Mucosa of rectum (tissue), 2 donors: ENCODE data around the gene C2orf72.

ENCODE experiments used
- H3K27ac ChIP-seq, 2 donors: one replicate each; pipeline ENCODE4 v1.7.0; 2013; ENCODE audit warnings: inconsistent platforms in 2 of 2, low read depth in 2 of 2, low read length in 2 of 2
- H3K27me3 ChIP-seq, 2 donors: one replicate each; pipeline ENCODE4 v1.7.0; 2013; ENCODE audit warnings: low read length in 2 of 2; ENCODE audit not compliant: control insufficient read depth in 2 of 2, insufficient read depth in 2 of 2
- H3K36me3 ChIP-seq, 2 donors: one replicate each; pipeline ENCODE4 v1.7.0; 2013; ENCODE audit warnings: low read length in 2 of 2; ENCODE audit not compliant: control insufficient read depth in 2 of 2, insufficient read depth in 2 of 2
- H3K4me1 ChIP-seq, 2 donors: one replicate each; pipeline ENCODE4 v1.7.0; 2013; ENCODE audit warnings: low read length in 2 of 2, mild to moderate bottlenecking in 1 of 2; ENCODE audit not compliant: control insufficient read depth in 2 of 2, insufficient read depth in 2 of 2
- H3K4me3 ChIP-seq, 2 donors: one replicate each; pipeline ENCODE4 v1.7.0; 2013; ENCODE audit warnings: low read length in 2 of 2
- H3K9ac ChIP-seq, 2 donors: one replicate each; pipeline ENCODE4 v1.7.0; 2013; ENCODE audit warnings: low read length in 2 of 2, low read depth in 1 of 2, mild to moderate bottlenecking in 1 of 2
- H3K9me3 ChIP-seq, 2 donors: one replicate each; pipeline ENCODE4 v1.7.0; 2013; ENCODE audit warnings: low read length in 2 of 2; ENCODE audit not compliant: control insufficient read depth in 2 of 2
- donor health status: healthy.
- donor health status: Normal muscosa, but diverticular disease.

Gene C2orf72

GRCh38 chr2:231037202-231037730, at the start of gene C2orf72:
Gene C2orf72 (plus strand): TSS chr2:231037523. CDS start chr2:231037566, 43 bp downstream.
- peaks cover 5 to 9% of the 10 kb centered on the region in 2 donors for H3K36me3 ChIP-seq
- peaks cover 12 to 18% of the 10 kb centered on the region in 2 donors for H3K4me1 ChIP-seq
- peak within 1 kb of the TSS; percentile 76 to 77 for H3K4me3 ChIP-seq
- peak within 1 kb of the TSS in 1 of 2 donors; percentile 32 for H3K27ac ChIP-seq
- H3K9me3 ChIP-seq, result no peaks in the 10 kb centered on the region
- peak within 1 kb of the TSS in 1 of 2 donors; percentile 66 for H3K9ac ChIP-seq
- peaks cover 2 to 6% of the 10 kb centered on the region in 2 donors for H3K27me3 ChIP-seq

GRCh38 chr2:230989731-230990130, 47.6 kb upstream of the C2orf72 start:
- Histone ChIP-seq H3K9ac (no peak overlapping the region), H3K27me3 (no peaks in the 10 kb centered on the region), H3K27ac (no peak overlapping the region), H3K4me1 (peaks cover 5 to 6% of the 10 kb centered on the region in 2 donors), H3K9me3 (no peaks in the 10 kb centered on the region), H3K36me3 (no peaks in the 10 kb centered on the region), H3K4me3 (no peak overlapping the region)

GRCh38 chr2:230990131-230990898, 47.0 kb upstream of the C2orf72 start:
- Histone ChIP-seq H3K27ac (no peak overlapping the region), H3K9me3 (no peaks in the 10 kb centered on the region), H3K36me3 (no peaks in the 10 kb centered on the region), H3K4me3 (no peak overlapping the region), H3K4me1 (peaks cover 5 to 6% of the 10 kb centered on the region in 2 donors), H3K9ac (no peak overlapping the region), H3K27me3 (no peaks in the 10 kb centered on the region)

- Histone ChIP-seq H3K9me3 (no peaks in the 10 kb centered on the region), H3K4me1 (peaks cover 5 to 6% of the 10 kb centered on the region in 2 donors), H3K9ac (no peak overlapping the region), H3K27me3 (no peaks in the 10 kb centered on the region), H3K36me3 (no peaks in the 10 kb centered on the region), H3K27ac (no peak overlapping the region), H3K4me3 (no peak overlapping the region)
These were observed 46.5 kb upstream of the C2orf72 start for GRCh38 chr2:230990899-230991150.

- no peak overlapping the region for H3K9ac ChIP-seq
- H3K27me3 ChIP-seq, result no peaks in the 10 kb centered on the region
- no peak overlapping the region for H3K4me3 ChIP-seq
- H3K4me1 ChIP-seq, result peaks cover 5% of the 10 kb centered on the region in 2 donors
- no peaks in the 10 kb centered on the region for H3K36me3 ChIP-seq
- no peak overlapping the region for H3K27ac ChIP-seq
- no peaks in the 10 kb centered on the region for H3K9me3 ChIP-seq
These were observed 45.7 kb upstream of the C2orf72 start for GRCh38 chr2:230991598-230991997.

- Histone ChIP-seq H3K27ac (no peak within 1 kb of the TSS), H3K4me1 (no peaks in the 10 kb centered on the region), H3K9ac (no peak within 1 kb of the TSS), H3K9me3 (no peaks in the 10 kb centered on the region), H3K4me3 (no peak within 1 kb of the TSS), H3K27me3 (peaks cover 0 to 5% of the 10 kb centered on the region in 2 donors), H3K36me3 (no peaks in the 10 kb centered on the region)
These were observed 41.5 kb upstream of the C2orf72 start, which contains the start of gene SPATA3 for GRCh38 chr2:230995821-230996220. Gene SPATA3 (plus strand): TSS chr2:230996121. CDS start chr2:230996234, 113 bp downstream.

- no peaks in the 10 kb centered on the region for H3K4me1 ChIP-seq
- H3K9ac ChIP-seq, result no peak overlapping the region
- no peaks in the 10 kb centered on the region for H3K9me3 ChIP-seq
- peaks cover 0 to 5% of the 10 kb centered on the region in 2 donors for H3K27me3 ChIP-seq
- H3K4me3 ChIP-seq, result no peak overlapping the region
- H3K27ac ChIP-seq, result no peak overlapping the region
- no peaks in the 10 kb centered on the region for H3K36me3 ChIP-seq
These were observed 40.7 kb upstream of the C2orf72 start for GRCh38 chr2:230996661-230997060.

GRCh38 chr2:230998882-230999281, 38.4 kb upstream of the C2orf72 start:
- no peak overlapping the region for H3K4me3 ChIP-seq
- no peaks in the 10 kb centered on the region for H3K4me1 ChIP-seq
- H3K27ac ChIP-seq, result no peak overlapping the region
- H3K27me3 ChIP-seq, result peaks cover 5 to 9% of the 10 kb centered on the region in 2 donors
- H3K9me3 ChIP-seq, result no peaks in the 10 kb centered on the region
- H3K9ac ChIP-seq, result no peak overlapping the region
- H3K36me3 ChIP-seq, result no peaks in the 10 kb centered on the region

GRCh38 chr2:230999477-230999876, 37.8 kb upstream of the C2orf72 start:
- no peaks in the 10 kb centered on the region for H3K36me3 ChIP-seq
- H3K27ac ChIP-seq, result no peak overlapping the region
- no peaks in the 10 kb centered on the region for H3K4me1 ChIP-seq
- peaks cover 5 to 9% of the 10 kb centered on the region in 2 donors for H3K27me3 ChIP-seq
- no peak overlapping the region for H3K9ac ChIP-seq
- no peak overlapping the region for H3K4me3 ChIP-seq
- H3K9me3 ChIP-seq, result no peaks in the 10 kb centered on the region

- peak overlapping the region in 1 of 2 donors; percentile 41 for H3K9ac ChIP-seq
- H3K27ac ChIP-seq, result no peak overlapping the region
- H3K36me3 ChIP-seq, result no peaks in the 10 kb centered on the region
- H3K9me3 ChIP-seq, result no peaks in the 10 kb centered on the region
- peaks cover 5 to 9% of the 10 kb centered on the region in 2 donors for H3K27me3 ChIP-seq
- no peaks in the 10 kb centered on the region for H3K4me1 ChIP-seq
- peak overlapping the region in 1 of 2 donors; percentile 44 for H3K4me3 ChIP-seq
These were observed 37.0 kb upstream of the C2orf72 start for GRCh38 chr2:231000211-231000904.
